Fibroblast of skin of left biceps (primary cell): ENCODE measurements around the gene KICS2.
"Not testable (repeated sequence)": the region's sequence is repeated elsewhere in the genome, so short reads cannot be mapped to it uniquely, and the experiment has no call there.

Experiments used
- DNase-seq, 2 experiments: peaks; one replicate each; pipeline ENCODE4 v3.0.0-alpha.2; 2013; ENCODE audit warnings: low read depth in 2 of 2

KICS2 gene

GRCh38 chr12:64216239-64216638 is 5.9 kb downstream of the KICS2 start:
- no peak for DNase-seq

- DNase-seq = no peak
These were observed 9.9 kb downstream of the KICS2 start for GRCh38 chr12:64212119-64212746.

- no peak for DNase-seq
These were observed 14.6 kb downstream of the KICS2 start for GRCh38 chr12:64207453-64207852.

- no peak for DNase-seq
These were observed 16.6 kb downstream of the KICS2 start for GRCh38 chr12:64205542-64205941.

DNA sequence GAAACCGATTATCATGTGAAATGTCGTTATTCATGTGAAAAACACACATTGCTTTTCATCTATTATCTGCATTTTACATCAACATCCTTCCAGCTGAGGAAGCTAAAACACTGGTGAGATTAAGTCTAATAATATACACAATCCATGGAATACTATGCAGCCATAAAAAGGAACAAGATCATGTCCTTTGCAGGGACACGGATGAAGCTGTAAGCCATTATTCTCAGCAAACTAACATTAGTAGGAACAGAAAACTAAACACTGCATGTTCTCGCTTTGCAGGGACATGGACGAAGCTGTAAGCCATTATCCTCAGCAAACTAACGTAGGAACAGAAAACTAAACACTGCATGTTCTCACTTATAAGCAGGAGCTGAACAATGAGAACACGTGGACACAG is 18.3 kb downstream of the KICS2 start:
- DNase-seq = no peak

DNA sequence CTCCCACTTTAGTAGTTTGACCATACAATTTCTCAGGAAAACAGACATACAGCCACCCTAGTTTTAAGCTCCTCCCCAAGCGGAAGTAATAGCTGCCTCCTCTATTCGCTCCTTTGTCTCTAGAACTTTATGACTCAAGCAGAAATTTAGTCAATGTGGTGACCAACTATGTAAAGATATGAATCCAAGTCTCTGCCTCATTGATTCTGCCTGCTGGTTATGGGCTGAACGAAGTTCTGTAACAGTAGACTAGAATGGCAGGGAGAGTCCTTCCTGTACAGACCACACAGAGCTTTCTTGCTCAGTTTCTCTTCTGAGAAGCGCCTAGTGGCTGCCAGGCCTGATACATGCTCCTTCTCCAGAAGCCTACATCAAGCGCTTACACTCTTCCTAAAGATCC is 19.1 kb downstream of the KICS2 start:
- DNase-seq = no peak

DNA sequence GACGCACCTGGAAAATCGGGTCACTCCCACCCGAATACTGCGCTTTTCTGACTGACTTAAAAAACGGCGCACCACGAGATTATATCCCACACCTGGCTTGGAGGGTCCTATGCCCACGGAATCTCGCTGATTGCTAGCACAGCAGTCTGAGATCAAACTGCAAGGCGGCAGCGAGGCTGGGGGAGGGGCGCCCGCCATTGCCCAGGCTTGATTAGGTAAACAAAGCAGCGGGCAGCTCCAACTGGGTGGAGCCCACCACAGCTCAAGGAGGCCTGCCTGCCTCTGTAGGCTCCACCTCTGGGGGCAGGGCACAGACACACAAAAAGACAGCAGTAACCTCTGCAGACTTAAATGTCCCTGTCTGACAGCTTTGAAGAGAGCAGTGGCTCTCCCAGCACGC is 26.3 kb downstream of the KICS2 start:
- not testable (repeated sequence) for DNase-seq

- no peak for DNase-seq
These were observed 27.6 kb downstream of the KICS2 start for GRCh38 chr12:64194333-64195149.

DNA sequence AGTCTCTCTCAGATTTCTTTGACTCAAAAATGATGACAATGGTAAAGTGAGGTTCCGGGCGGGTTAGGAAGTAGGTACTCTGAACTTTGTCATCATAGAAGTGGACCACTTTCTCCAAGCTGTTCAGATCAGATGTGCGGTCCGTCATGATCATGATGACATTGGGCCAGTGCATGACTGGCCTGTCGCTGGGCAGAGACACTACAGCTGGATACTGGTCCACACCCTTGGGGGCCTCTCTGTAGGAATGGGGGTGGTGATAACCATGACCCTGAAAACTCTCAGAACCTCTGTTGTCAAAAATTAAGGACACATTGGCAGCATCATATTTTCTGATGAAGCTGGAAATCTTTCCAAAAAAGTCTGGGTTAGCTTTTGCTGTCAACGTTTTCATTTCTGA is 28.2 kb downstream of the KICS2 start:
- DNase-seq = no peak

- no peak for DNase-seq
These were observed 29.3 kb downstream of the KICS2 start for GRCh38 chr12:64192644-64193444.

GRCh38 chr12:64190140-64190539 is 32.0 kb downstream of the KICS2 start:
- DNase-seq = no peak

DNA sequence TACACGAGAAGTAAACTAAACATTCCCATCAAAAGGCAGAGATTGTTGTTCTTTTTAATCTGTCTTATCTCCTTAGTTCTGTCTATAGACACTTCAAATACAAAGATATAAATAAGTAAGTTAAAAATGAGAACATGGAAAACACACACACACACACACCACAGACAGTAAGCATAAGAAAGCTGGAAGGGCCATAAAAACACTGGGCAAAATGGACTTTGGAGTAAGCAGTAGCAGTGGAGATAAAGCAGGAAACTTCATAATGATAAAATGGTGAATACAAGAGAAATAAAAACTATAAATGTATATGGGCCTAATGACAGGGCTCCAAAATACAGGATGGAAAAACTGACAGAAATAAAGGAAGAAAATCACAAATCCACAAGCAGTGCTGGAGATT is 32.6 kb downstream of the KICS2 start:
- no peak for DNase-seq

DNA sequence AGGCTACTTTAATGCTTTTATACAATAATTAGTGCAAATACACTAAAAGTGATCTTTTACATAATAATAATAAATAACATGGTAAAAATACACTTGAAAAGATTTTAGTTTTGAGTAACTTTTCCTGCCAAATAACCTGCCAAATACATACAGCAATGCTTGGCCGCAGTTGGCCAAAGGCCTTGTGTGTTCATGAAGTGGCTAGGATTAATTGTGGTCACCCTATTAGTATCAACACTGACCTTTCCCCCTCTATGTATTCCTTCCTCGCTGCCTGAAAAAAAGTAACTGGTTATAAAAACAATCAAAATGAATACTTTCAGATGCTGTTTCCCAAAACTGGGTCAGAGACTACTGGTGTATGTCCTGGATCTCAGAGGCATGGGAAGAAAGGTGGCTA is 34.3 kb downstream of the KICS2 start:
- DNase-seq = no peak

GRCh38 chr12:64187370-64187769 is 34.7 kb downstream of the KICS2 start:
- DNase-seq = peak; percentile 66 to 67

DNA sequence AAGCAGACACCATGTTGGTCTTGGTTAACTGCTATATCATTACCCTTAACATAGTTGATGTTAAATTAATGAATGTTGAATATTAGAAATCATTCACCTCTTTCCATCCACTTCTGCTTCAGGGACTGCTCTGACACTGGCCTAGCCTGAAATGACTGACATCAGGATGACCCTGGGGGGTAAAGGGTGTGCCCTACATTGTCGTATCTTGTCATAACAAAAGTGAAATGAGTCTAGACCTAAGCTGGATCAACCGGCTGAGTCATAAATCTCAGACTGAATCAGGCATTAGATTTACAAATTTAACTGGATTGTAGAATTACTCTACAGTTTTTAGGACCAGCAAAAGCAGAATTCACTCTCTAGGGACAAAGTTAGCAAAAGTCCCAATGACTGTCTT is 35.3 kb downstream of the KICS2 start:
- no peak for DNase-seq

DNA sequence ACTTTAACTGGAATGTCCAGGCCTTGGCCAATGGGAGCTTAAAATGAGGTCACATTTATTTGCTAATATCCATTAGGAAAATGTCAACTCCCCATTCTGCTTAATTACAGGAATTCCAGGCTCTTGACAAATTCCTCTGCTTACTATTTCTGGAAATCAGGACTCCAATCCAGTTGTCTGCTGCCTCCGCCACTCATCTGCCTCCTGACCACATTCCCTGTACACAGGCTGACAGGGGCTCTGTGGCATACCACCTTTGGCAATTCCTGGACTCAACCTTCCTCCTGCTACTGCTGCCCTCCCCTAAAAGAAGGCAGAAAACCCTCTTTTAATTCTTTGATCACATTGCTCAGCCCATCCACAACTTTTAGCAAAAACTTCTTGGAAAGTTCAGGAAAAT is 37.9 kb downstream of the KICS2 start:
- DNase-seq = no peak

DNA sequence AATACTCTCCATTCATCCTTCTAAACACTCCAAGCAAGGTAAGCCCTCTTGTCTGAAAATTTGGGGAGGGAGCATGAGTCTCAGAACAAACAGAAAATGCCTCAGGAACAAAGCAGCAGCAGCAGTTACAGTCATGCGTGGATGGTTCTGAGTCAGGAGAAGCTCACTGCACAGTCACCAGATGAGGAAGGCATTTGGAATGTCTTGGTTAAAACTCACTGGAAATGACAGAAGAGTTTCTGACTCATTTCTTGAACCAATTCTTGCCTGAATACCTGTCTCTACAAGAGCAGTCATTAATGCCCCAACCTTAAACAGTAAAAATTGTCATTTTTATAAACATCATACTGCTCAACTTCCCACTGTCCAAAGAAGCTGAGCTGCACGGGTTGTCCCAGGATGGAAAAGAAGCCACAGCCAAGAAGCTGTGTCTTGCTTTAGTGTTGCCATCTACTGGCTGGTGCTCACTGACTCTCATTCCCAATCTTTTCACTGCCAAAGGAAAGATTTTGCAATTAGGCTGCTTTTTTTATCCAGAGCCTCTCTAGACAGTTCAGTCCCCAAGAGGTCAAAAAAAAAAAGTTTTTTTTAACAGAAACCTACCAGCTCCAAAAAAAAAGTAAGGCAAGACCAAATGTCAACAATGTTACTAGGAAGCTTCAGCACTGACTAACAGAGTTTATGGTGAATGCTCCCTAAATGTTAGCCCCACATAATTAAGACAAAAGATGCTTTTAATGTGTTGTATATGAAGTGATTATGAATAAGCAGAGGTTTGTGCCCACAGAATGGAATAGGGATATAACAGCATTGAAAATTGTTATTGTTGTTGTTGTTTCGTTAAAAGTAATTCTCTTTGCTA is 40.4 kb downstream of the KICS2 start:
- DNase-seq = peak; percentile 89 to 90

- DNase-seq = no peak
These were observed 41.1 kb downstream of the KICS2 start for GRCh38 chr12:64180951-64181350.

- DNase-seq = peak; percentile 73 to 80
These were observed 44.0 kb downstream of the KICS2 start for GRCh38 chr12:64178122-64178521.

DNA sequence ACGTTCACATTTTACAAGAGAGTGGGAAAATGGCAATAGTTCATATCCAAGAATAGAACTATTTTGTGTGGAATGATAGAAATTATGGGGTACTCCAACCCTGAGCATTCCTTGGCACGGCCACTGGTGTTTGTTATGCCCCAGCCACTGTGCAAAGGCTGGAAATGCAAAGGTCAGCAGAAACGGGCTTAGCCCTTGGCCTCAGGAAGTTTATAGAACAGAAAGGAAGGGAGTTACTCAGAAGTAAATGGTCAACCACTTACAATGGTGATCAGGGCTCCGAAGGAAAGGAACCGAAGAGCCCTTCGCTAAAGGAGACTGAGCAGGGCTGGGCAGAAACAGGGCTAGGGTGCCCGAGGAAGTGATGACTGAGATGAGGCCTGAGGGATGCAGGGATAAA is 45.1 kb downstream of the KICS2 start:
- no peak for DNase-seq

DNA sequence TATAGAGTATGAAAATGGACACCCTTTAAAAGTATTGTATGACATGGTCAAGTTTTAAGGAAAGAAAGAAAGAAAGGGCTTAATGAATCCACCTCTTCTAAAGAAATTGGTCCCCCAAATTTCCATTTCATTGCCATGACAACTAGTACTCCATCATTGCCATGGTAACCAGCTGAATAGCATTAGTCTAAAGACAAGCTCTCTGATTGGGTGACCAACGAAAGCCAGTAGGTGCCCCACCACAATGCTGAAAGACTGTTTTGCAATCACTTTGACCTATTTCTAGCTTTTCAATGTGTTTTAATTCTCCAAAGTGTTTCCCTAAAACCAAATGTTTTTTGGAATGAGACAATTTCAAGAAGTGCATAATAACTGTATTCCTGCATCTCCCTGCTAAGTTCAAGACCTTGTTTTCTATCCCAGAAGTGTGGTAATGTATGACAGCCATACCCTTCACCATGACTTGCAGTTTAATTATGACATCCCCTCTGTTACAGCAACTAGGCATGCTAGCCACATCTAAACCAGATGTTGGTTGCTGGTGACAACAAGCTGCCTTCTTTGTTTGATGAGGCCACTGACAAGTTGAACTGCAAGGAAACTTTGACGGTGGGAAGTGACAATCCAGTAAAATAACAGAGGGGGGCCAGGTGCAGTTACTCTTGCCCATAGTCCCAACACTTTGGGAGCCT is 46.7 kb downstream of the KICS2 start:
- DNase-seq = no peak
